Small intestine (tissue), 16 donors: ENCODE data around the gene LSM2. TPM values are rescaled to one million over a fixed set of nuclear protein-coding genes. Genes with fewer than 3 reads are reported as not detected.
A peak's percentile ranks its signal among the peaks of the same experiment; 100 is the strongest.
"Not testable (repeated sequence)": the region's sequence is repeated elsewhere in the genome, so short reads cannot be mapped to it uniquely, and the experiment has no call there.

Experiments
- DNase-seq, 2 donors: peaks; one replicate each; pipeline versions ENCODE4 v3.0.0 to v3.0.0-alpha.2; 2013
- FAIRE-seq: peaks from 2 replicates; lab custom pipeline; 2012; peaks lifted over from hg19 to GRCh38; lab: Jason Lieb, UNC
- H3K27ac ChIP-seq, 3 donors: one replicate each; pipeline ENCODE4 v1.5.1; 2013; ENCODE audit warnings: low read length in 2 of 3, mild to moderate bottlenecking in 2 of 3, control low read depth in 1 of 3, inconsistent platforms in 1 of 3, low read depth in 1 of 3, moderate library complexity in 1 of 3
- H3K27me3 ChIP-seq, 3 donors: one replicate each; pipeline ENCODE4 v1.6.1; 2013; ENCODE audit warnings: low read length in 3 of 3, inconsistent platforms in 1 of 3; ENCODE audit not compliant: control insufficient read depth in 3 of 3, insufficient read depth in 3 of 3
- H3K36me3 ChIP-seq, 3 donors: one replicate each; pipeline ENCODE4 v1.6.1; 2013; ENCODE audit warnings: low read length in 3 of 3, inconsistent platforms in 1 of 3, low read depth in 1 of 3, mild to moderate bottlenecking in 1 of 3, moderate library complexity in 1 of 3; ENCODE audit not compliant: control insufficient read depth in 3 of 3, insufficient read depth in 2 of 3
- H3K4me1 ChIP-seq, 3 donors: one replicate each; pipeline ENCODE4 v1.6.1; 2013; ENCODE audit warnings: low read length in 2 of 3, inconsistent platforms in 1 of 3, low read depth in 1 of 3, mild to moderate bottlenecking in 1 of 3, moderate library complexity in 1 of 3; ENCODE audit not compliant: control insufficient read depth in 3 of 3, insufficient read depth in 2 of 3
- H3K4me3 ChIP-seq, 3 donors: one replicate each; pipeline ENCODE4 v1.5.1; 2013; ENCODE audit warnings: low read length in 3 of 3, control low read depth in 1 of 3, inconsistent platforms in 1 of 3, low read depth in 1 of 3, mild to moderate bottlenecking in 1 of 3, moderate library complexity in 1 of 3
- H3K9me3 ChIP-seq, 2 donors: one replicate each; pipeline ENCODE4 v1.6.1; 2013; ENCODE audit warnings: low read depth in 1 of 2, low read length in 1 of 2; ENCODE audit not compliant: control insufficient read depth in 2 of 2, insufficient read depth in 1 of 2
- WGBS, 3 donors: extraction: QIAGEN DNeasy Blood & Tissue Kit; methylation state at CpG; one replicate each; pipeline ENCODE4 v1.1.7; 2013; 5-methylcytosine and 5-hydroxymethylcytosine counted together
- long read RNA-seq, 10 donors: transcript quantifications; one replicate each; lab custom pipeline, GENCODE V29; 2026
- polyA plus RNA-seq, 4 donors: library from polyadenylated mRNA; stranded (reverse) in 3 of 4; unstranded in 1 of 4; fragments of 200-250 nt in 3 of 4; fragments of 120-200 nt in 1 of 4; gene quantifications; one replicate each; pipeline versions ENCODE4 v1.2.1 to v1.2.3, GENCODE V29; 2013
- donor health status: healthy with polysubstance abuse.
- donor health status: control.
- donor health status: control.
- donor health status: Bipolar disorder and iron deficiency.
- donor health status: healthy.

LSM2 gene
- 10 to 100 TPM; 27.3 to 90.2 (median 39.3) TPM for polyA plus RNA-seq
- long read RNA-seq, donor 1, transcript LSM2-208 (5 exons, 876 nt), result major isoform, 66 of 75 reads
- long read RNA-seq, donor 1, partial matches to known transcripts, result 8 of 75 reads
- long read RNA-seq, donor 1, other reads (novel, unspliced or antisense), result 0 of 75 reads
- long read RNA-seq, donor 2, transcript LSM2-208 (5 exons, 876 nt), result major isoform, 13 of 13 reads
- long read RNA-seq, donor 2, partial matches to known transcripts, result 0 of 13 reads
- long read RNA-seq, donor 2, other reads (novel, unspliced or antisense), result 0 of 13 reads
- long read RNA-seq, donor 3, transcript LSM2-208 (5 exons, 876 nt), result major isoform, 31 of 50 reads
- long read RNA-seq, donor 3, partial matches to known transcripts, result 18 of 50 reads
- long read RNA-seq, donor 3, other reads (novel, unspliced or antisense), result 0 of 50 reads
- long read RNA-seq, donor 4, result 0 reads
- long read RNA-seq, donor 5, transcript LSM2-208 (5 exons, 876 nt), result major isoform, 10 of 10 reads
- long read RNA-seq, donor 5, partial matches to known transcripts, result 0 of 10 reads
- long read RNA-seq, donor 5, other reads (novel, unspliced or antisense), result 0 of 10 reads
- long read RNA-seq, donor 6, transcript LSM2-208 (5 exons, 876 nt), result major isoform, 24 of 24 reads
- long read RNA-seq, donor 6, partial matches to known transcripts, result 0 of 24 reads
- long read RNA-seq, donor 6, other reads (novel, unspliced or antisense), result 0 of 24 reads
- long read RNA-seq, donor 7, transcript LSM2-208 (5 exons, 876 nt), result major isoform, 57 of 58 reads
- long read RNA-seq, donor 7, partial matches to known transcripts, result 0 of 58 reads
- long read RNA-seq, donor 7, other reads (novel, unspliced or antisense), result 0 of 58 reads
- long read RNA-seq, donor 8, transcript LSM2-208 (5 exons, 876 nt), result major isoform, 7 of 7 reads
- long read RNA-seq, donor 8, partial matches to known transcripts, result 0 of 7 reads
- long read RNA-seq, donor 8, other reads (novel, unspliced or antisense), result 0 of 7 reads
- long read RNA-seq, donor 9, transcript LSM2-208 (5 exons, 876 nt), result major isoform, 7 of 8 reads
- long read RNA-seq, donor 9, partial matches to known transcripts, result 0 of 8 reads
- long read RNA-seq, donor 9, other reads (novel, unspliced or antisense), result 0 of 8 reads
- long read RNA-seq, donor 10, transcript LSM2-208 (5 exons, 876 nt), result major isoform, 35 of 38 reads
- long read RNA-seq, donor 10, partial matches to known transcripts, result 0 of 38 reads
- long read RNA-seq, donor 10, other reads (novel, unspliced or antisense), result 0 of 38 reads

DNA sequence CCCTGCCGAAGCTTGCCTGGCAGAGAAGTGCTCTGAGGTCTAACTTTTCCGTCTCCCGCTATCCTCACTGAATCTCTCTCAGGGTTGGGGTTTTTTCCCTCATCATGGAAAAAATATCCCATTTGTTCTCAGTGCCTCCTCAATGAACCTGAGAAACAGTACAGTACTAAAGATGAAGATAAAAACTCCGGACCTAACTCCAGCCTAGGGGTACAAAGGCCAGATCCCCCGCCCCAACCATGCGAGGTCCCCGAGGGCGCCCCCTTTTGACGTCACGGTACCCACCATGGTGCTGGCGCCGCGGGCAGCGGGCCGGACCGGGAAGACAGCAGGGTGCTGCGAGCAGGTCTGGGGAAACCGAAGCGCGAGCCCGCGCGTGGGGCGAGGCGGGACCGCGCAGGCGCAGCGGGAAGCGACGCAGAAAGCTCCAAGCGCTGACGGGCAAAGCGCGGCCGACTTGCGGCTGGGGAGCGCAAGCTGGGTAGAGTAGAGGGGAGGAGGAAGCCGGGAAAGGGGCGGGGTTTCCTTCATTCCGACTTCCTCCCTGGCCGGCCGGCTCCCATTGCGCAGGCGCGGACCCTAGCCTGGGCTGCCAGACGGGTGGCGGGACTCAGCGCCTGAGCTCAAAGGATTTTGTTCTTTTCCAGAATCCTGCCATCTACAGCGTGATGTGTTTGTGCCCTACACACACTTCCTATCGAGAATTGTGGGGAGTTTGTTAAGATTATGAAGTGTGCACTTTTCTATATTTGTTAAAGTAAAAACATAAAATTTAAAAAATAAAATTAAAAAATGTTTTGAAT lies at the start of gene LSM2:
Gene LSM2, minus strand, starts transcription at position 497 of the 803 bp plus-strand sequence. Its CDS starts 209 bp downstream, at position 288.
- Histone ChIP-seq H3K4me3 (peak within 1 kb of the TSS; percentile 71 to 84 (median 80)), H3K4me1 (peaks cover 0 to 12% (median 0%) of the 10 kb centered on the region in 3 donors), H3K36me3 (peaks cover 0 to 24% (median 1%) of the 10 kb centered on the region in 3 donors), H3K9me3 (no peaks in the 10 kb centered on the region), H3K27me3 (no peaks in the 10 kb centered on the region), H3K27ac (peak within 1 kb of the TSS; percentile 91 to 96 (median 93))
- DNase-seq (peak; percentile 99), FAIRE-seq (no peak)
- WGBS, 3 donors, result 0% methylated on average over 48 to 51 of the region's 51 CpGs

DNA sequence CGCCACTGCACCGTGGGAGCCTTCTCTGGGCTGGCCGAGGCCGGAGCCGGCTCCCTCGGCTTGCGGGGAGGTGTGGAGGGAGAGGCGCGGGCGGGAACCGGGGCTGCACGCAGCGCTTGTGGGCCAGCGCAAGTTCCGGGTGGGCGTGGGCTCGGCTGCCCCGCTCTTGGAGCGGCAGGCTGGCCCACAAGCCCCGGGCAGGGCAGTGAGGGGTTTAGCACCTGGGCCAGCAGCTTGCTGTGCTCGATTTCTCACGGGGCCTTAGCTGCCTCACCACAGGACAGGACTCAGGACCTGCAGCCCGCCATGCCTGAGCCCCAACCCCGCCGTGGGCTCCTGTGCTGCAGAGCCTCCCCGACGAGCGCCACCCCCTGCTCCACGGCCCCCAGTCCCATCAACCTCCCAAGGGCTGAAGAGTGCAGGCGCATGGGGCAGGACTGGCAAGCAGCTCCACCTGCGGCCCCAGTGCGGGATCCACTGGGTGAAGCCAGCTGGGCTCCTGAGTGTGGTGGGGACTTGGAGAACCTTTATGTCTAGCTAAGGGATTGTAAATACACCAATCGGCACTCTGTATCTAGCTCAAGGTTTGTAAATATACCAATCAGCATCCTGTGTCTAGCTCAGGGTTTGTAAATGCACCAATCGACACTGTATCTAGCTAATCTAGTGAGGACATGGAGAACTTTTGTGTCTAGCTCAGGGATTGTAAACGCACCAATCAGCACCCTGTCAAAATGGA lies 45.4 kb upstream of the LSM2 start:
- WGBS, 3 donors, result 90 to 94% (median 91%) methylated on average over 22 to 35 of the region's 35 CpGs
- H3K9me3 ChIP-seq, H3K27me3 ChIP-seq, H3K4me3 ChIP-seq, H3K27ac ChIP-seq, FAIRE-seq, DNase-seq, H3K36me3 ChIP-seq: not testable (repeated sequence)
- peaks cover 0 to 18% (median 0%) of the 10 kb centered on the region in 3 donors for H3K4me1 ChIP-seq

DNA sequence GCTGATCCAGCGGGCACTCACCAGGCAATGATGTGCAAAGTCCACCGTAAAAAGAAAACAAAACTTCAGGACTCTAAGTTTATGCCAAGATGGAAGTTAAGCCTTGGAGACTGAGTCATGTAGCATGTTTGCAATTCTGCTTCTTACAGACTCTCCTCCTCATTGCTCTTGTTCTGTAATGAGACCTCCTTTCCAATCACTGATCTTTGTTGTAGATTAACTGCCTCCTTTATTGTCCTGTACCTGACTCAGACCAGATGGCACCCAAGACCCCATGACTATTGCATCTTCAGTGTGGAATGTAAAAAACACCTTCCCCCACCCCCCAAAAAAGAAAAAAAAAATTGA lies 44.7 kb upstream of the LSM2 start:
- H3K27ac ChIP-seq, result peak overlapping the region in 1 of 3 donors; percentile 44

DNA sequence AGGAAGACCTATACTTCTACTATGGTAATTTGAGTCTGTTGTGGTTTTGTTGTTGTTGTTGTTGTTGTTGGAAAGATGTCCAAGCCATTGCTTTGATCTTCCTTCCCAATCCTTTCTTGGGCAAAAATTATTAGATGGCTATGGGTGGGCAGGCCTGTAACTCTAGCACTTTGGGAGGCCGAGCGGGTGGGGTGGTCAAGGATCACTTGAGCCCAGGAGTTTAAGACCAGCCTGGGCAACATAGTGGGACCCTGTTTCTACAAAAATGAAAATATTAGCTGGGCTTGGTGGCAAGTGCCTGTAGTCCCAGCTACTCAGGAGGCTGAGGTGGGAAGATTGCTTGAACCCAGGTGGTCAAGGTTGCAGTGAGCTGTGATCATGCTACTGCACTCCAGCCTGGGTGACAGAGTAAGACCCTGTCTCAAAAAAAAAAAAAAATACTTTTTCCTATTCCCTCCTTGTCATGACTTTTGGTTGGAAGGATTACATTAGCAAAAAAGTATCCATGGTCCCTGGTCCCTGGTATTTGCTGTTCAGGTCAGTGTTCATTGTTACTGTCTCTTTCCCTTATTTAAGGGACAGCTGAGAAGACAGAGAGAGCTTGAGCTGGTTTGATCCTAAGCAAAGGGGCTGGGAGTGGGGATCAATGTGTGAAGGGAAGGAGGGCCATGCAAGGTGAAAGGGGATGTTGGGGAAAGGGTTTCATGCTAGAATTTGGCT lies 44.2 kb upstream of the LSM2 start:
- no peak overlapping the region for H3K4me3 ChIP-seq
- H3K36me3 ChIP-seq, result peaks cover 0 to 6% (median 0%) of the 10 kb centered on the region in 3 donors
- peaks cover 0 to 4% of the 10 kb centered on the region in 2 donors for H3K9me3 ChIP-seq
- no peaks in the 10 kb centered on the region for H3K27me3 ChIP-seq
- peaks cover 0 to 21% (median 0%) of the 10 kb centered on the region in 3 donors for H3K4me1 ChIP-seq
- H3K27ac ChIP-seq, result peak overlapping the region in 1 of 3 donors; percentile 44
- WGBS, 3 donors, result 94 to 98% (median 98%) methylated on average over 2 of the region's 2 CpGs
- FAIRE-seq (no peak), DNase-seq (no peak)

More for the DNA sequence above, 44.7 kb upstream of the LSM2 start:
- DNase-seq, result peak in 1 of 2 donors; percentile 33
- H3K36me3 ChIP-seq, result peaks cover 0 to 6% (median 0%) of the 10 kb centered on the region in 3 donors
- H3K27me3 ChIP-seq, result no peaks in the 10 kb centered on the region
- H3K4me3 ChIP-seq, result no peak overlapping the region
- H3K4me1 ChIP-seq, result peaks cover 0 to 21% (median 0%) of the 10 kb centered on the region in 3 donors
- 10 to 62% (median 41%) methylated on average over 2 of the region's 2 CpGs for WGBS, 3 donors
- peaks cover 0 to 4% of the 10 kb centered on the region in 2 donors for H3K9me3 ChIP-seq
- no peak for FAIRE-seq

- FAIRE-seq, result no peak
- no peaks in the 10 kb centered on the region for H3K9me3 ChIP-seq
- H3K27ac ChIP-seq, result peak overlapping the region in 1 of 3 donors; percentile 51
- DNase-seq, result peak in 1 of 2 donors; percentile 85
- H3K36me3 ChIP-seq, result peaks cover 0 to 3% (median 2%) of the 10 kb centered on the region in 3 donors
- WGBS, 3 donors, result 71 to 87% (median 78%) methylated on average over 2 of the region's 2 CpGs
- no peak overlapping the region for H3K4me3 ChIP-seq
- H3K27me3 ChIP-seq, result no peaks in the 10 kb centered on the region
- H3K4me1 ChIP-seq, result peaks cover 0 to 21% (median 0%) of the 10 kb centered on the region in 3 donors
Observed at GRCh38 chr6:31847276-31847978, 40.7 kb upstream of the LSM2 start.

DNA sequence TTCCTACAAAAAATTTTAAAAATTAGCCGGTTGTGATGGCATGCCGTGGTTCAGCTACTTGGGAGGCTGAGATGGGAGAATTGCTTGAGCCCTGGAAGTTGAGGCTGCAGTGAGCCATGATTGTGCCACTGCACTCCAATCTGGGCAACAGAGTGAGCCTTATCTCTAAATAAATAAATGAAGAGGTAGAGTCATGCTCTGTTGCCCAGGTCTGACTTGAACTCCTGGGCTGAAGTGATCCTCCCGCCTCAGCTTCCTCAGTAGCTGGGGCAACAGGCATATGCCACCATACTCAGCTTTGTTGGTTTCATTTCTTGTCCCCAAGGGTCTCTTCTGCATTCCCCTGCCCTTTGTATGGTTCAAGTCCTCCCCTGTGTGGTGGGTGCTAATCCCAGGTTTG lies 37.7 kb upstream of the LSM2 start:
- Histone ChIP-seq H3K27me3 (no peaks in the 10 kb centered on the region), H3K4me3 (no peak overlapping the region), H3K27ac (no peak overlapping the region), H3K9me3 (no peaks in the 10 kb centered on the region), H3K4me1 (peaks cover 0 to 12% (median 0%) of the 10 kb centered on the region in 3 donors), H3K36me3 (peaks cover 0 to 26% (median 6%) of the 10 kb centered on the region in 3 donors)
- no peak for FAIRE-seq
- WGBS, 3 donors, result 88 to 98% (median 97%) methylated on average over 3 of the region's 3 CpGs
- DNase-seq, result no peak
